ENCODE results near the gene ANKRD6.

ANKRD6 gene

DNA sequence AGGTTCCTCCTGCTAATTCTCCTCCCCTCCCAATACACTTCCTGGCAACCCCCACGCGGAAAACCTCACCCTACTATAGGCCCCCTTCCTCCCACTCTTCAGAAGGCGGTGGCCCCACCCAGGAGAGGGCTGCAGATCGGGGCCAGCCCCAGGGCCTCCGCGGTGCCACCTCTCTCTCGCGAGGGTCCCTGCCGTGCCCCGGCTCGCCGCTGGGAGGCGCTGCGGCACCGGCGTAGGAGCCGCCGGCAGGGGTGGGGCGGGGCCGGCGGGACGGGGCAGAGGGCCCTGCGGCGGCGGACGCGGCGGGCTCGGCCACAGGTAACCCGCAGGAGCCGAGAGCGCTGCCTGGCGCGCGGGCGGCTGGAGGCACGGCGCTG lies at the start of gene ANKRD6:
Gene ANKRD6, plus strand, starts transcription at position 278 of the 377 bp plus-strand sequence. CDS start 133,825 bp downstream, outside the sequence.
- in situ Hi-C loops (cut with HindIII; ENCODE audit: low pct_ligation_motif_present, low sequenced_read_pairs), result no loop called here
- Histone ChIP-seq H3K27ac (no peak within 1 kb of the TSS), H3K36me3 (replicated peaks) (no peaks in the 10 kb centered on the region), H3K27me3 (replicated peaks) (peaks cover 7% of the 10 kb centered on the region), H3K4me3 (ENCODE audit: low read depth, low read length) (peak within 1 kb of the TSS; percentile 56)
- TF ChIP-seq, protein P1, sequence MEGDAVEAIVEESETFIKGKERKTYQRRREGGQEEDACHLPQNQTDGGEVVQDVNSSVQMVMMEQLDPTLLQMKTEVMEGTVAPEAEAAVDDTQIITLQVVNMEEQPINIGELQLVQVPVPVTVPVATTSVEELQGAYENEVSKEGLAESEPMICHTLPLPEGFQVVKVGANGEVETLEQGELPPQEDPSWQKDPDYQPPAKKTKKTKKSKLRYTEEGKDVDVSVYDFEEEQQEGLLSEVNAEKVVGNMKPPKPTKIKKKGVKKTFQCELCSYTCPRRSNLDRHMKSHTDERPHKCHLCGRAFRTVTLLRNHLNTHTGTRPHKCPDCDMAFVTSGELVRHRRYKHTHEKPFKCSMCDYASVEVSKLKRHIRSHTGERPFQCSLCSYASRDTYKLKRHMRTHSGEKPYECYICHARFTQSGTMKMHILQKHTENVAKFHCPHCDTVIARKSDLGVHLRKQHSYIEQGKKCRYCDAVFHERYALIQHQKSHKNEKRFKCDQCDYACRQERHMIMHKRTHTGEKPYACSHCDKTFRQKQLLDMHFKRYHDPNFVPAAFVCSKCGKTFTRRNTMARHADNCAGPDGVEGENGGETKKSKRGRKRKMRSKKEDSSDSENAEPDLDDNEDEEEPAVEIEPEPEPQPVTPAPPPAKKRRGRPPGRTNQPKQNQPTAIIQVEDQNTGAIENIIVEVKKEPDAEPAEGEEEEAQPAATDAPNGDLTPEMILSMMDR (IDR thresholded peaks at IDR 0.05; ENCODE audit: low read depth, low read length, missing control alignments), result peak; percentile 66
- DNase-seq, result peak; percentile 5

DNA sequence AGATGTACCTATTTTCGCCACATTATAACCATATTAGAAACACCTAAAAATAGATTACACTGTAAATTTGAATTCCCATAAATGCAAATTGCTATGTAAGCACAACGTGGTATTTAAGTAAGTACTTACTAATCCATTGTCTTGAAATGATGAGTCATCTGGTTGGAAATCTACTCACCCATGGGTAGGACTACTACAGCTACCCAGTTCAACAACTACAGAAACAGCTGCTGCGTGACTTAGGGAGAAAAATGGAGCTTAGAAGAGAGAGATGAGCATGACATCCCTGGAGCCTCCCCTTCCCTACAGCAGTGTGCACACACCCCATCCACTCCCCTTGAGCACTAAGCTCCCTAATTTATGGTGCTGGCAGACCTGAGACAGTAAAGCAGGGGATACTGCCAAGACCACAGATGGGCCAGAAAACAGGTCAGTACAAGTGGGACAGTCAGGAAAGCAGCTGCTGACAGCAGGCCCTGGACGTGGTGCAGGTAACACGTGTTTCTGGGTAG lies 47.7 kb upstream of the ANKRD6 start:
- in situ Hi-C loops (cut with HindIII; ENCODE audit: low pct_ligation_motif_present, low sequenced_read_pairs), result no loop called here
- H3K27ac ChIP-seq, result no peak overlapping the region
- no peak for DNase-seq

DNA sequence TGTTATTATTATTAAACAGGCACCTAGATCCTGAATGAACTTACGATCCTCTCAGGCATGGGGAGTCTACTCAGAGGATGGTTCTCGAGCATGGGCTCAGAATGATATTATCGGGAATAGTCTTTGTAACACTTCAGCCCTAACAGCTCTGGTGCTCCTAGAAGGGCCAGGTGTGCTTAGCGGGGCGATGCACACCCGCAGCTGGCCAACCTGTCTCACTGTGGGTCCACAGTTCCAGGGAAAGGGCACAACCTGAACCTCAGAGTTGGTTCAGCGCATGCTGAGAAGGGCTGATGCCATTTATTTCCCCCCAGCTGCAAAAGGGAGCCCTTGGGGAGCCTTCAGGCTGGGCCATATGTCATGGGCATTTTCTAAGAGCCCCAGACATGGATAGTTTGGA lies 47.1 kb upstream of the ANKRD6 start:
- no peaks in the 10 kb centered on the region for H3K36me3 ChIP-seq (replicated peaks)
- TF ChIP-seq, protein P1 (IDR thresholded peaks at IDR 0.05; ENCODE audit: low read depth, low read length, missing control alignments), result no peak
- no peak overlapping the region for H3K4me3 ChIP-seq (ENCODE audit: low read depth, low read length)
- H3K27ac ChIP-seq, result no peak overlapping the region
- H3K27me3 ChIP-seq (replicated peaks), result no peaks in the 10 kb centered on the region
- in situ Hi-C loops (cut with HindIII; ENCODE audit: low pct_ligation_motif_present, low sequenced_read_pairs), result no loop called here
- DNase-seq, result no peak

More for the DNA sequence above, 47.7 kb upstream of the ANKRD6 start:
- no peak overlapping the region for H3K4me3 ChIP-seq (ENCODE audit: low read depth, low read length)
- no peaks in the 10 kb centered on the region for H3K36me3 ChIP-seq (replicated peaks)
- no peaks in the 10 kb centered on the region for H3K27me3 ChIP-seq (replicated peaks)
- TF ChIP-seq, protein P1 (IDR thresholded peaks at IDR 0.05; ENCODE audit: low read depth, low read length, missing control alignments), result no peak

DNA sequence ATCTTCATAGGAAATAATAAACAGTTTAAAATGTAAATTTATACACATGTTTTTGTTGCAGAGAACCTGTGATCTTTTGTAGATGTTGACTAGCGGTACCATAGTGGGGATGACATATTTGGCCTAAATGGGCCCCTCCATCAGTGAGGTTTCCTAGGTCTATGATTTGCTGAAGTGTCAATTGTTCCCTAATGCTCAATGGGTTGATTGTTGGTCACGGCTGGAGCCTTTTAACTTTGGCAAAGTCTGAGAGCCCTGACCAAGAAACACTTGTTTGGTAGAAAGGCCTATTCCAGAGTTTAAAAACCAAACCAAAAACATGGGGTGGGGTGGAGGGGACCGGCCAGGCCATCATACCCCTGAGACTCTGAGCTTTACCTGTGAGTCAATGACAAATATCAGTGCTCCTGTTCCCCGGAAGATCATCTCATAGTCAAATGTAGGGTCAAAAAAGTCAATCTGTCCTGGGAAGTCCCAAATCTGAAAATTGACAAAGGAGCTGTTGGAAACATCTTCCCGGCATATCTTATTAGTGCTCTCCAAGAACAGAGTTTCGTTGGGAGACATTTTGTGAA lies 45.9 kb upstream of the ANKRD6 start:
- TF ChIP-seq, protein P1 (IDR thresholded peaks at IDR 0.05; ENCODE audit: low read depth, low read length, missing control alignments), result no peak
- no peaks in the 10 kb centered on the region for H3K36me3 ChIP-seq (replicated peaks)
- in situ Hi-C loops (cut with HindIII; ENCODE audit: low pct_ligation_motif_present, low sequenced_read_pairs), result no loop called here
- H3K27ac ChIP-seq, result no peak overlapping the region
- DNase-seq, result no peak
- no peak overlapping the region for H3K4me3 ChIP-seq (ENCODE audit: low read depth, low read length)
- H3K27me3 ChIP-seq (replicated peaks), result no peaks in the 10 kb centered on the region

DNA sequence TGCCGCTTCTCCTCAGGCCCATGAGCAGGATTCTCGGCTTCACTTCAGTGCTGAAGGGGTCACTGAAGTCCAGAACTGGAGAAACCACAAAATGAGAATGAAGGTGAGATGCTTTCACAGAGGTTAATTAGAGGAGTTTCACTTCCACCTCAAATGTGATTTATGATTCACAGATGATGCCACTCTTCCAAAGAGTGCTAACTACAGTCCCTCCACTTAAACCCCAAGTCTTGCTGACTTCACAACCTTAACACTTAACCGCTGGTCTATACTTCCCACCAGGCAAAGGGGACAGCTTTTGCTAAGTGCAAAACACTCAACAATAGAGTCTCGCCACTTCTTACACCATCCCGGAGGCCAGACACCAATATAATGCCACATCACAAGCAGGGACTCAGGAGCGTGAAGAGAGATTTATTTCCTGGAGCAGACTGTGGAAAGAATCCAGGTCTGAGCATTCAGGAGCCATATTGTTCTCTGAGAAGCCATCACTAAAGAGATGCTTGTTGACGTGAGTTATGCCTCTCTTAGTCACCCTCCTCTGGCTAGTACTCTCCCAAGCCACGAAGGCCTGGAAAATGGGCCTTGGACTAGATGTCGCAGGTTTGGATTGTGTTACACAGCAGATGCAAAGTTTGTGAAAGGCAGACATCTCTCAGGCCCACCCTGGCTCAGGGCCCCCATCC lies 45.3 kb upstream of the ANKRD6 start:
- H3K4me3 ChIP-seq (ENCODE audit: low read depth, low read length), result no peak overlapping the region
- H3K27me3 ChIP-seq (replicated peaks), result no peaks in the 10 kb centered on the region
- no peaks in the 10 kb centered on the region for H3K36me3 ChIP-seq (replicated peaks)
- in situ Hi-C loops (cut with HindIII; ENCODE audit: low pct_ligation_motif_present, low sequenced_read_pairs), result no loop called here
- no peak overlapping the region for H3K27ac ChIP-seq
- TF ChIP-seq, protein P1 (IDR thresholded peaks at IDR 0.05; ENCODE audit: low read depth, low read length, missing control alignments), result no peak
- no peak for DNase-seq

All from brain microvascular endothelial cell (primary cell).